Liver (tissue), 9 donors: Measurements from ENCODE around the gene RBKS. TPM values are rescaled to one million over a fixed set of nuclear protein-coding genes. Genes with fewer than 3 reads are reported as not detected.

Experiments
- DNase-seq: peaks from one replicate; pipeline ENCODE4 v3.0.0-alpha.2; 2017; ENCODE audit warnings: low spot score
- H3K27ac ChIP-seq, 2 donors: one replicate each; pipeline ENCODE4 v1.7.0; 2013; ENCODE audit warnings: inconsistent platforms in 2 of 2, low read length in 2 of 2, control low read depth in 1 of 2, low read depth in 1 of 2, mild to moderate bottlenecking in 1 of 2
- H3K27me3 ChIP-seq, 4 donors: one replicate each; pipeline versions ENCODE4 v1.6.1 to v1.7.0; 2013; ENCODE audit warnings: low read length in 3 of 4, inconsistent platforms in 1 of 4, mild to moderate bottlenecking in 1 of 4, moderate library complexity in 1 of 4; ENCODE audit not compliant: control insufficient read depth in 4 of 4, insufficient read depth in 4 of 4
- H3K36me3 ChIP-seq, 4 donors: one replicate each; pipeline versions ENCODE4 v1.6.1 to v1.7.0; 2013; ENCODE audit warnings: low read length in 3 of 4, mild to moderate bottlenecking in 3 of 4, low read depth in 1 of 4, moderate library complexity in 1 of 4; ENCODE audit not compliant: control insufficient read depth in 4 of 4, insufficient read depth in 3 of 4
- H3K4me1 ChIP-seq, 4 donors: one replicate each; pipeline versions ENCODE4 v1.6.1 to v1.7.0; 2013; ENCODE audit warnings: low read length in 3 of 4, mild to moderate bottlenecking in 3 of 4, moderate library complexity in 1 of 4; ENCODE audit not compliant: control insufficient read depth in 4 of 4, insufficient read depth in 4 of 4
- H3K4me3 ChIP-seq, 3 donors: one replicate each; pipeline versions ENCODE4 v1.6.1 to v1.7.0; 2013; ENCODE audit warnings: low read length in 3 of 3, control low read depth in 1 of 3, low read depth in 1 of 3, mild to moderate bottlenecking in 1 of 3
- H3K9ac ChIP-seq, 2 donors: one replicate each; pipeline ENCODE4 v1.7.0; 2013; ENCODE audit warnings: low read length in 2 of 2, mild to moderate bottlenecking in 2 of 2, moderate library complexity in 2 of 2, control low read depth in 1 of 2, low read depth in 1 of 2
- H3K9me3 ChIP-seq, 4 donors: one replicate each; pipeline versions ENCODE4 v1.6.1 to v1.7.0; 2013; ENCODE audit warnings: low read length in 3 of 4; ENCODE audit not compliant: control insufficient read depth in 4 of 4
- ATF3 ChIP-seq: IDR thresholded peaks from 2 replicates; pipeline ENCODE4 v1.6.1; 2016; ENCODE audit warnings: antibody characterized with exemption
- CTCF ChIP-seq: fragments of 150-350 bp; IDR thresholded peaks from 2 replicates; pipeline ENCODE4 v1.5.1; 2017; ENCODE audit warnings: improper control_type of control experiment, low read depth, low read length; ENCODE audit not compliant: missing input control
- EGR1 ChIP-seq, 2 donors: IDR thresholded peaks; 2 replicates each; pipeline ENCODE4 v1.6.1; 2016 to 2018; ENCODE audit warnings: antibody characterized with exemption in 2 of 2, low read depth in 2 of 2
- FOXA2 ChIP-seq: IDR thresholded peaks from 2 replicates; pipeline ENCODE4 v1.6.1; 2016; ENCODE audit warnings: antibody characterized with exemption
- GABPA ChIP-seq, 2 donors: IDR thresholded peaks in 1 of 2; conservative IDR thresholded peaks in 1 of 2; 2 replicates each; pipeline ENCODE4 v1.6.1; 2016; ENCODE audit warnings: antibody characterized with exemption in 2 of 2, mild to moderate bottlenecking in 1 of 2, moderate library complexity in 1 of 2
- HNF4A ChIP-seq, 2 donors: conservative IDR thresholded peaks; 2 replicates each; pipeline ENCODE4 v1.6.1; 2016; ENCODE audit warnings: antibody characterized with exemption in 2 of 2, mild to moderate bottlenecking in 2 of 2
- HNF4G ChIP-seq: IDR thresholded peaks from 2 replicates; pipeline ENCODE4 v1.6.1; 2016; ENCODE audit warnings: antibody characterized with exemption
- JUND ChIP-seq, 2 donors: IDR thresholded peaks; 2 replicates each; pipeline ENCODE4 v1.6.1; 2016; ENCODE audit warnings: antibody characterized with exemption in 2 of 2
- MAX ChIP-seq: IDR thresholded peaks from 2 replicates; pipeline ENCODE4 v1.6.1; 2016; ENCODE audit warnings: antibody characterized with exemption
- NR2F2 ChIP-seq: IDR thresholded peaks from 2 replicates; pipeline ENCODE4 v1.6.1; 2016; ENCODE audit warnings: antibody characterized with exemption
- RAD21 ChIP-seq, 2 donors: IDR thresholded peaks; 2 replicates each; pipeline ENCODE4 v1.6.1; 2016; ENCODE audit warnings: antibody characterized with exemption in 2 of 2, mild to moderate bottlenecking in 2 of 2
- RXRA ChIP-seq, 2 donors: IDR thresholded peaks; 2 replicates each; pipeline ENCODE4 v1.6.1; 2017 to 2018; ENCODE audit warnings: antibody characterized with exemption in 2 of 2, mild to moderate bottlenecking in 1 of 2
- SP1 ChIP-seq: IDR thresholded peaks from 2 replicates; pipeline ENCODE4 v1.6.1; 2018; ENCODE audit warnings: antibody characterized with exemption, mild to moderate bottlenecking
- TAF1 ChIP-seq: conservative IDR thresholded peaks from 2 replicates; pipeline ENCODE4 v1.6.1; 2016; ENCODE audit warnings: antibody characterized with exemption, mild to moderate bottlenecking
- YY1 ChIP-seq: IDR thresholded peaks from 2 replicates; pipeline ENCODE4 v1.6.1; 2016; ENCODE audit warnings: antibody characterized with exemption, mild to moderate bottlenecking
- ZBTB33 ChIP-seq: IDR thresholded peaks from 2 replicates; pipeline ENCODE4 v1.6.1; 2016; ENCODE audit warnings: antibody characterized with exemption
- WGBS: extraction: QIAGEN DNeasy Blood & Tissue Kit; methylation state at CpG from one replicate; pipeline ENCODE4 v1.1.7; 2013; 5-methylcytosine and 5-hydroxymethylcytosine counted together
- polyA plus RNA-seq, 2 donors: library from polyadenylated mRNA; stranded (reverse) in 1 of 2; unstranded in 1 of 2; fragments of 200-250 nt in 1 of 2; fragments of >200 nt in 1 of 2; fragmentation: Nextera tagmentation in 1 of 2; extraction: Ambion mirVana in 1 of 2; gene quantifications; one replicate each; pipeline versions ENCODE4 v1.2.1 to v1.2.3, GENCODE V29; 2013 to 2015
- total RNA-seq, 2 donors: library from RNA; depleted of rRNA; stranded (reverse); fragments of >200 nt; gene quantifications; one replicate each; pipeline ENCODE4 v1.2.3, GENCODE V29; 2014
- donor health status: healthy.
- donor health status: healthy.
- donor health status: healthy.
- donor health status: healthy.
- donor health status: healthy.

RBKS gene
- total and polyA plus RNA-seq, 4 donors, result 6.3 to 18.8 (median 15.2) TPM

GRCh38 chr2:27763907-27764267, 126.3 kb downstream of the RBKS start:
- peak overlapping the region; percentile 44 to 61 for H3K27ac ChIP-seq
- 85% methylated on average over 7 of the region's 7 CpGs for WGBS
- no peak for DNase-seq

GRCh38 chr2:27762951-27763906, 127.0 kb downstream of the RBKS start:
- Histone ChIP-seq H3K9me3 (no peaks in the 10 kb centered on the region), H3K4me3 (peak overlapping the region in 1 of 3 donors; percentile 11), H3K9ac (peak overlapping the region in 1 of 2 donors; percentile 1), H3K27me3 (no peaks in the 10 kb centered on the region), H3K4me1 (peaks cover 12 to 36% (median 29%) of the 10 kb centered on the region in 4 donors), H3K36me3 (no peaks in the 10 kb centered on the region), H3K27ac (peak overlapping the region; percentile 44 to 71)
- no peak for DNase-seq
- WGBS, result 53% methylated on average over 3 of the region's 3 CpGs
- TF ChIP-seq GABPA (IDR thresholded peaks at IDR 0.05 in 1 of 2, conservative IDR thresholded peaks at IDR 0.05 in 1 of 2), result peak; percentile 33 to 75
- peak; percentile 91 to 95 for TF ChIP-seq JUND (IDR thresholded peaks at IDR 0.05)
- peak; percentile 77 for TF ChIP-seq ATF3
- TF ChIP-seq RAD21 (IDR thresholded peaks at IDR 0.05), result peak; percentile 59 to 63
- peak; percentile 86 for TF ChIP-seq NR2F2
- peak; percentile 100 for TF ChIP-seq HNF4A (conservative IDR thresholded peaks at IDR 0.05)
- TF ChIP-seq RXRA (IDR thresholded peaks at IDR 0.05), result peak; percentile 94 to 96
- TF ChIP-seq ZBTB33, result peak; percentile 92
- no peak for TF ChIP-seq TAF1
- TF ChIP-seq EGR1 (IDR thresholded peaks at IDR 0.05; ENCODE audit: low read depth in 2 of 2), result peak; percentile 40 to 72
- TF ChIP-seq MAX, result peak; percentile 95

More at GRCh38 chr2:27763907-27764267, 126.3 kb downstream of the RBKS start:
- Histone ChIP-seq H3K9ac (no peak overlapping the region), H3K9me3 (no peaks in the 10 kb centered on the region), H3K27me3 (no peaks in the 10 kb centered on the region), H3K4me1 (peaks cover 12 to 36% (median 29%) of the 10 kb centered on the region in 4 donors), H3K4me3 (no peak overlapping the region), H3K36me3 (no peaks in the 10 kb centered on the region)
- TF ChIP-seq GABPA (IDR thresholded peaks at IDR 0.05 in 1 of 2, conservative IDR thresholded peaks at IDR 0.05 in 1 of 2), result no peak
- no peak for TF ChIP-seq RXRA (IDR thresholded peaks at IDR 0.05)
- no peak for TF ChIP-seq ATF3
- no peak for TF ChIP-seq FOXA2
- TF ChIP-seq TAF1, result no peak
- no peak for TF ChIP-seq EGR1 (IDR thresholded peaks at IDR 0.05; ENCODE audit: low read depth in 2 of 2)
- TF ChIP-seq ZBTB33, result no peak
- no peak for TF ChIP-seq CTCF
- no peak for TF ChIP-seq MAX
- no peak for TF ChIP-seq HNF4A (conservative IDR thresholded peaks at IDR 0.05)
- TF ChIP-seq SP1, result no peak
- TF ChIP-seq JUND (IDR thresholded peaks at IDR 0.05), result no peak
- TF ChIP-seq YY1, result no peak
- no peak for TF ChIP-seq NR2F2
- TF ChIP-seq HNF4G, result no peak
- no peak for TF ChIP-seq RAD21 (IDR thresholded peaks at IDR 0.05)
